HG03354 (cell line): Measurements from ENCODE around the gene FGD3.

ENCODE experiments used
- ATAC-seq: cut with Tn5 transposase; IDR thresholded peaks from one replicate; pipeline ENCODE4 v1.9.1; 2021; ENCODE audit warnings: mild to moderate bottlenecking; ENCODE audit not compliant: unreplicated experiment, poor library complexity, severe bottlenecking

Gene FGD3

DNA sequence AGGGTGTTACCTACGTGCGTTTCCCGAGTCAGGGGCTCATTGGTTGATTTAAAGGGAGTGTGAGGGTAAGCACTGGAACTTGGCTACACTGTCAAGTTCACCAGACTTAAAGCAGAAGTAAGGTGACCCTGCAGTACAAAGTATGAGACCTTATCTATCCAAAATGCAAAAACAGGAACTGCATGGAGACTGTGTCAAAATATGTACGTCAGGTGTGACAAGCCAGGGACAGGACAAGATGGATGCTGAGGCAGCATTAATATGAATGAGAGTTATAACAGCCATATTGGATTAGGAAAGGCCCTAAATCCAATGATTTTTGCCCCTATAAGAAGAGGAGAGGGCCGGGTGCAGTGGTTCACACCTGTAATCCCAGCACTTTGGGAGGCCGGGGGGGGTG is 95.8 kb downstream of the FGD3 start:
- no peak for ATAC-seq

DNA sequence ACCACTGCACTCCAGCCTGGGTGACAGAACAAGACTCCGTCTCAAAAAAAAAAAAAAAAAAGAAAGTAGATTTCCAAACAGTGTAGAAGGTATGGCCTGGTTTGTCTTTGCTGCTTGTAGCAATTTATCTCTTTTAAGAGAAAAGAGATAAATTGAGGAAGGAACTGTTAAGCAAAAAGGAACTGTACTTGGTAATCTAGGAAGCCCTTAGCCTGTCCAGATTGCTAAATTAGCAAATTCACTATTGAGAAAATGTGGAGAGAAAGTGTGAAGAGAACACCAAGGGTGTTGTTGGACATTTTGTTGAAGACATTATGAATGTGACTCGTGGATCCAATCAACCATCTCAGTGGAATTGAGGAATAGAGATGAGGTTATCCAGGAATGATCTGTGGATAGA is 98.2 kb downstream of the FGD3 start:
- no peak for ATAC-seq

DNA sequence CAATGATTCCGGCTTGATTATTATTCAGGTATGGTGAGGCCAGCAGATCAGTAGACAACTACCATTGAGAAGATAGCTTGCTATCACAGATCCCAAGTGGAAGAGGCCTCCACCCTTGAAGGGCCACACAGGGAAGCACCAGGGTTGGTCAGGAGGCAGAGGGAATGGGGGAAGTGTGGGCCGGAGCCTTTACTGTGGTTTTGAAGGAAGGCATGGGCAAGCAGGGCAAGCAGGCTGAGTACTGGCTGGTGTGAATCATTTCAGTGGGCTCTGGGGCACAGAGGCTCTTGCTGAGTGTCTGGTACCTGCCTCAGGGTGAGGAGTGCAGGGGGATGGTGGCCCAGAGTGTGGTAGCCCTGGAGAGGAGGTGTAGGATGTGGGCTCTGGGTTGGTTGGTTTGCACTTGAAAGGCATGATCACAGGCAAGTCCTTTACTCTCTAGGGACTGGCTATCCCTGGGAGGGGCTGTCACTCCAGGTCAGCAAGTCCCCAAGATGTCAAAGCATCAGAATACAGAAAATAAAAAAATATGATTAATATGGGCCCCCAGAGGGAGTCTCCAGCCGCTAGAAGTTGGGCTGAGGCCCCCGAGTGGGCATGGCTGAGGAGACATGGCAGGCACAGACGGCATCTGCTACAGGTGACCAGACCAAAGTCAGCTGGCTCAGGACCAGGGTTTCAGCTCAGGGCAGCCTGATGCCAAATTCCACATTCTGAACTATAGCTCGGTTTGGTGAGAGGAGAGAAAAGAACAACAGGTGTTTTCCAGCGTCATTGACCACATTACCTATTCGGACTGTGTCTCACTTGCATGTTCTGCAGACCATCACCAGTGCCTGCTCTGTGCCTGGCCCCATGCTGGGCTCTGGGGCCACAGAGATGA is 101.5 kb downstream of the FGD3 start:
- no peak for ATAC-seq

DNA sequence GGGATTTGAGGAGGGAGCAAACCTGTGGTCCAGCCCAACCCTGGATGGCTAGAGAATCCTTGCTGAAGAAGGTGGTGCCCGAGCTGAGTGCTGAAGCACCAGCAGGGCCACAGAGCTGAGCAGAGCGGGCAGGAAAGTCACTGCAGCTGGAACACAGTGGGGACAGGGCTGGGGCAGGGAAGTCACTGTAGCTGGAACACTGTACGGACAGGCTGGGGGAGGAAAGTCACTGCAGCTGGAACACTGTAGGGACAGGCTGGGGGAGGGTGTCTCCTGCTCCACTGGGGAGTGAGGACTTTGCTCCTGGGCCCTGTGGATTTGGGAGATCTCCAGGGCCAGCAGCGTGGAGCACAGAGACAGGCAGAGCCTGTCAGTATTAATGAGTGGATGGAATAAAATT is 102.2 kb downstream of the FGD3 start:
- ATAC-seq, result no peak

DNA sequence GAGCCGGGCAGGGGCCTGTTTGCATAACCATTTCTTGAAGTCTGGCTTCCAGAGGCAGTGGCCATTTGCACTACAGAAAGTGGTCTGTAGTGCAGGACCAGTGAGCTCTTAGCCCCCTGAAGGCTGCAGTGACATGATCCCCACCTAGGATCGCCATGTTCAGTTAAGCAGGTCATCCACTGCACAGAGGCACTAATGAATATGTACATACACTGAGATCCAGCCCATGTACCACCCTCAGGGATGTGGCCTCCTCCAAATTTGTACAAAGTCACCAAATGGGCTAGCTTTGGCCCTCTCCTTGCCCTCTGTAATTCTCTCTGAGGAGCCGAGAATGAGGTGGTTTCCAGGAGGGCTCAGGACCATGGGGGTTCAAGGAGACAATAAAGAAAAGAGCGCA is 102.9 kb downstream of the FGD3 start:
- ATAC-seq, result no peak

DNA sequence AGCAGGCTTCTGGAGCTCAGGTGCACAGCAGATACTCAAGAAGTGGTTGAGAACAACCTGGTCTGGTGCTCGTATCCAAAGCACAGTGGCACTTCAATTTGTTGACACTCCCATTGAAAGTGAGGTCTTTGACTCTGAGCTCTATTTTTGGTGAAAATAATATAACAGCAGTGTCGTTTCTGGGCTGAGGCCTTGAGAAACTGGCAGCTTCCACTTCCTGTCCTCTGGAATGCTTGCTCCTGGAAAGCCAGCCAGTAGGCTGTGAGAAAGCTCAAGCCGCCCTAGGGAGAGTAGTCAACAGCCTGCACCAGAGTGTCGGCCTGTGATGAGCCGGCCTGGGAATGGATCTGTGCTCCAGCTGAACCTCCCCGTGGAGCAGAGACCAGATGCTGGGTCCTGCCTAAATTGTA is 104.4 kb downstream of the FGD3 start:
- ATAC-seq, result no peak

DNA sequence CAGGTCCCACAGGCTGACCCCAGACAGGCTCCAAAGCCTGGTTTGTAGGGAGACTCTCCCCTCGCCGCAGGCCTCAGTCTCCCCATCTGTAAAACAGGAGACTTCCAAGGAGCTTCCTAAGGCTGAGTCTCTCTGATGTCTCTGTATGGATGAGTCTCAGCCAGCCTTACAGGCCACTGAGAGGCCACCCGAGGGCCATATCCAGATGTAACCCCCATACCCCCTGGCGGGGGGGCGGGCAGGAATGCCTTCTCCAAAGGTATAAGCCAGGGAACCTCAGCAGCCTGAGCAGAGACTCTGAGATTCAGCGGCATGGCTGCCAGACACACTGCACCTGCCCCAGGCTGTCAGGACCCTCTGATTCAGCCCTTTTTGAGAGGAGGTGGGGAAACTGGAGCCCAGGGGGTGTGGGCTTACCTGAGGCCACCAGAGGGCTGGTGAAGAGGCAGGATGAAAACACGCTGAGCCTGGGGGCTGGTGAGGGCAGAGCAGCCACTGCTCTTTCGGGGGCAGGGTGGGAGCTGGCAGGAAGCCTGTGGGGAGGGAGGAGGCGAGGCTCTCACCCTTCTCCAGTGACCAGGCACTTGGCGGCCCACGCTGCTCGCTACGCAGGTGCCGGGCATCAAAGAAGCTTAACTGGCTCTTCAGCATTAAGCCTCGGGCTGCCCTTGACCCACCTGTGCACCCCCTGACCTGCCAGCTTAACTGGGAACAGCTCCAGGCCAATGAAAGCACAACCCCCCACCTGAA is 105.6 kb downstream of the FGD3 start:
- no peak for ATAC-seq

DNA sequence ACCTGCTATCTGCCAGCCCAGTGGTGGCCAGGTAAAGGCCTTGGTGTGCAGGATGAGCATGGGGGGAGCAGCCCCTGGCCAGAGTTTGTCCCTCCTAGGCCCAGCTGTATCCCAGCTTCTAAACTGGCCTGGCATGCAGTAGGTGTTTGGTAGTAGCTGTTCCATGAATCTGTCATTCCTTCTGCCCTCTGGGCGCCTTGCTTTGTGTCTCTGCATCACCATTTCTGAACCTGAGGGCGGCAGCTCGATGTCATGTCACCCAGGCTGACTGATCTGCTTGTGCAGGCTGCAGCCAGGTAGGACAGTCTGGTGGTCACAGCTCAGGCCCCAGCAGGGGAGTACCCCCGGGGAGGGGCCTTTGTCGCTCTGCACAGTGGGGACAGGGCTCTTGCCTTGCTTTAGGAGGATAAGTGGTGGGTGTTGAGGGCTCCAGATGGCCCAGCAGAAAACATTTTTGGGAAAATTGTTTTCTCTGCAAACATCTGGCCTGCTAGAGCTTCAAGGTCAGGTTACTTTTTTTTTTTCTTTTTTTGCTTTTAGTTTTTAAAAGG is 106.5 kb downstream of the FGD3 start:
- ATAC-seq, result no peak

DNA sequence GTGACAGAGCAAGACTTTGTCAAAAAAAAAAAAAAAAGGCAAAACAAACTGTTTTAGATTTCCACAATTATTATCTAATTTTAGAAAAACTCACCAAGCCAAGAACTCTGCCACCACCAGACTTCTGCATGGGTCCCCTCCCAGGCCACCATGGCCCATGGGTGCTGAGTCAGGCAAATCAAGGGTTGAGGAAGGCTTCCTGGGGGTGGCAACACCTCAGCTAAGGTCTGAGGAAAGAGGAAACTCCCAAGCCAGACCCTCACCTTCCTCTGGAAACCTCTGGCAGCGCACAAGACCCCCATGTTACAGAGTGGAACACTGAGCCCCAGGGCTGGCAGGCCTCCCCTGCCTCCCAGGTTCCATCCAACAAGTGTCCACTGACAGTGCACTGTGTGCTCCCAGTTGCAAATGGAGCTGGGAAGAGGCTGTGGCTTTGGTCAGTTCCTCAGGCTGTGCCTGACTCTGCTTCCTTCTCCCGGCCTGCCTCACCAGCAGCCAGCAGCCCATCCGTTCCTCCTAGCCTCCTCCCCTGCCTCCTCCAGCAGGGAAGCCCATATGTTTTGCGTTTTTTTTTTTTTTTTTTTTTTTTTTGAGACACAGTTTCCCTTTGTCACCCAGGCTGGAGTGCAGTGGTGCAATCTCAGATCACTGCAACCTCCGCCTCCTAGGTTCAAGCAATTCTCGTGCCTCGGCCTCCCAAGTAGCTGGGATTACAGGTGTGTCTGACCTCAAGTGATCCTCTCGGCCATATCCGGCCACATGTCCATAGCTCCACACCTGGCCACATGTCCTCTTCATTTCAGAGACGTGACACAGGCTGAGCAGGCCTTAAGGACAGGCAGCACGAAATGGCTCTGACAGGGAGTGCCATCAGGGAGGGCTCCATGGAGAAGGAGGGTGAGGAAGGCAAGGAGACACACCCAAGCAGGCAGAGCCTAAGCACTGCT is 107.7 kb downstream of the FGD3 start:
- no peak for ATAC-seq

DNA sequence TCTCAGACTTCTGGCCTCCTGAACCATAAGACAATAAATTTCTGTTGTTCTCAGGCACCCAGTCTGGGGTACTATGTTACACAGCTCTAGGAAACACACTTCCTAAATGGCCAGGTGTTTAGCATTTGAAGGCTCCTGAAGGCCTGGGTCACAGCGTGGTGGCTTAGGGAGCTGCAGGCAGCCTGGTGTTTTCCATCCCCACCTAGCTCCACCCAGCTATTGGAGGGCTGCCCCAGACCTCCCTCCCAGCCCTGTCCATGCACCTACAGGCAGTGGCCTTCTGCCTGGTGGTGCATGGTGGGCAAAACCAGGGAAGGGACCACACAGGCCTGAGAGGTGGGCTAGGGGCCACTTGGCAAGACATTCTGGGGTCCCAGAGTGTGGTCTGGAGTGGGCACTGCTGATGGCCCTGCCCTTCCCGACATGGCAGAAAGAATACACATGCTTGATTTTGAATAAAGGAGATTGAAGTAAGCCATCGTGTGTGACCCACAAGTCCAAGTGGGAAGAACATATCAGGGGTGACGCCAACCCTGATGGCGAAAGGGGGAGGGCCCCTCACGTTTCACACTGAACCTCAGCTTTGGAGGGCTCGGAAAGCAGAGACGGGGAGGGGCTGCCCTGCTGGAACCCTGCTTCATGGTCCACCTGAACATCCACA is 109.8 kb downstream of the FGD3 start:
- no peak for ATAC-seq

DNA sequence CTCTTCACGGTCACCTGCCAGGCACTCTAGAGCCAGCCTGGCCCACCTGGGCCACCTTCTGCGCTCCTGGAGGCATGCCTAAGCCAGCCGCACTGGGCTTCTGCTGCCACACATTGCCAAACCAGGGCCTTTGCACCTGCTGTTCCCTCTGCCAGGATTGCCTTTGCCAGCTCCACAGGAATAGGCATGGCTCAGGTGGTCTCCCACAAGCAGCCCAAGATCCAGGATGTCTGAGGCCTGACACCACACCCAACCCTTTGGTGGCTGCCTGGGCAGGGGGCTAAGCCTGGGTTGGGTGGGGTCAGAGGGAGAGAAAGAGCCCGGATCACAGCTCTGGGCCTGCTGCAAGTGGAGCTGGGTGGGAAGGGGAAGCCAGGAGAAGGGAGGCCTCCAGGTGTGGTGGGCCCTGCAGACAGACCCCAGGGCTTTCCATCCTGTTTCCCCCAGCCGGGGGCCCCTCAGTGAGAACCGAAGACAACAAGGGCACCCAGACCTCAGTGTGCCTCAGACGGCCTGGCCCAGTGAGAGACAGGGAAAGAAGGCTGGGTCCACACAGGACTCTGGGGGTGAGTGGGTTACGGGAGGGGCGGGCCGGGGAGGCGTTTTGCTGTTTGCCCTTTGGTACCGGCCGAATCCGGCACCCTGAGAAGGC is 110.5 kb downstream of the FGD3 start:
- peak; percentile 13 for ATAC-seq

DNA sequence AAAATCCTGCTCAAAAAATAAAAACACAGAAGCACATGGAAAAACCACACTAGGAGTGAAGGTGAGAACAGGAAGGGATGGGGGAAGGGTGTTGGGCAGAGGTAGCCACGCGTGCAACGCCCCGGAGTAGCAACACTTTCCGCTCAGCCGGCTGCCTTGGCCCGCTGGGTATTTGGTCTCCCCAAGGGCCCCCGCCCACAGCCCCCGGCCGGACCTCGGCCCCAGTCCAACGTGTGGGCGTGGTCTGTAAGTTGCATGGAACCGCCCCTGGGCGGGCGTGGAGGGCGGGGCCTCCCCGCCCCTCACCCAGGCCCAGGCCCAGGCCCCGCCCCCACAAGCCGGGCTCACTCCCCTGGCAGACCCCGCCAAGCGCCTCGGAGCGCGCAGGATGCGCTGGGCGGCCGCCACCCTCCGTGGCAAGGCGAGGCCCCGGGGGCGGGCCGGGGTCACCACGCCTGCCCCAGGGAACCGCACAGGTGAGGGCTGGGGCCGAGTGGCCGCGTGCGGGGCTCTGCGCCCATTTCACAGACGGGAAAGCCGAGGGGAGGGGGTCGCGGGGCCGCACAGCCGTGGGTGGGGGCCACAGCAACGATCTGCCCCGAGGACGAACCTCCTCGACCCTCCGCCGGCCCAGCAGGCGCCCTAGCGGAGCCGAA is 111.2 kb downstream of the FGD3 start, which contains the start of gene SUSD3:
TSS of gene SUSD3 (plus strand) at position 347 of the 656 bp plus-strand sequence. CDS start at position 389, 42 bp downstream.
- peak; percentile 53 for ATAC-seq

DNA sequence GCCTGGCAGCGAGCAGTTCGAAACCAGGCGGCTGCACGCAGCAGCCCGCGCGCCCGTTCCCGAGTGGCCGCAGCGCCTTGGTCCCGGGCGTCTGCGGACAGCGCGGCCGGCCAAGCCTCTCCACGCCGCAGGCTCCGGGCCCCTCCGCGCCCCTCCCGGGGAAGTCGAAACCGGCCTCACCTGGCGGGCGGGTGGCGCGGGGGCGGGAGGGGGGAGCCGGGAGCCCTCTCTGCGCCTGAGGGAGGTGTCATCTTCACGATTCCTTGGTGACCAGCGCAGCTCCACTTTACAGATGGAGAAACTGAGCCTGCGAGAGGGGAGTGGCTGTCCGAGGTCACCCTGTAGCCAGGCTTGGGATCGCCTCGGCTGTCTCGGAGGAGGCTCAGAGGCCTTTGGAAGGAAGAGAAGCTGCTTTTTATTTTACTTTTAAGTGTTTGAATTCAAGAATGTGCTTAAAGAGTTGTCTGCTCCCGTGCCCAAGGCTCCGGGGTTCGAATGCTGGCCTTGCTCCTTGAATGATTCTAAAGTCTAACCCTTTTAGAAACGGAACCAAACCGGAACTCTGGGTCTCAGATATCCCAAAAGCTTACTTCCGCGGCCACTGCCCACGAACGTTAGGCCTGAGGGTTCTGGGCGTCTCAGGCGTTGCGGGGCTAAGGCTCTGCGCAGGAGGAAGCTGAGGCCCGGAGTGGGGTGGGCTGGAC is 111.8 kb downstream of the FGD3 start:
- ATAC-seq, result peak; percentile 11

DNA sequence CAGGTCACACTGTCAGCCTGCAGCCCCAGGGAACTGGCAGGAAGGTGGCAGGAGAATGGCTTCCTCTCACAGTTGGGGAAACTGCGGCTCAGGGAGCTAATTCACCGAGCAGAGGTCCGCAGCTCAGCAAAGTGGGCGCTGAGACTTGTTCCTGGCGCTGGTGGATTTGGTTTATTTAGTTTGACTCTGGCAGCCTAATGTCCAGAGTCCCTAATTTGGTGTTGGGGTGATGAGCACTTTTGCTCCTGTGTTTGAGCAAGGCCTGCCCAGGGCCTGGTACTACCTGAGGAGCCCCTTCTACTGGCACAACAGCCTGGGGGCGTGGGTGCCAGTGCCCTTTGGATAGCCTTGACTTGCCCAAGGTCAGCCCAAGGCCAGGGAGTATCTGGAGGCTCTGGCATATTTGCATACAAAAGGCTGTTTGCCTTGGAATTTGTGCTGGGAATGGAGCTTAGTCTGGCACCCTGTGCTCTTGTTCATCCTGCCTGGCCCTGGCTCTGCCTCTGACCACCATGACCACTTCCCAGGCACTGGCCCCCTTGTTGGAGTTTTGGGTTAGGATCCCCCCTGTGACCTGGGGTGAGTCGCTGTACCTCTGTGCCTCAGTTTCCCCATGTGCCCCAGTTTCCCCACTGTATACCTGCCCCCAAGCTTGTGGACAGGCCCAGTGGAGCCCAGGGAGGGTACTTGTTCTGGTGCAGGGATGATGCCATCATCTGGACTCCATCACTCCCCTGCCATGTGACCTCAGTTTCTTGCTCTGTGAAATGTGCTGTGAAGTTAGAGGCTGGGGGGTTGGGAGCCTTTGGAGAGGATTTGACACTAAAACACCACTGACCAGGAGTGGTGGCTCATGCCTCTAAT is 112.6 kb downstream of the FGD3 start:
- no peak for ATAC-seq

DNA sequence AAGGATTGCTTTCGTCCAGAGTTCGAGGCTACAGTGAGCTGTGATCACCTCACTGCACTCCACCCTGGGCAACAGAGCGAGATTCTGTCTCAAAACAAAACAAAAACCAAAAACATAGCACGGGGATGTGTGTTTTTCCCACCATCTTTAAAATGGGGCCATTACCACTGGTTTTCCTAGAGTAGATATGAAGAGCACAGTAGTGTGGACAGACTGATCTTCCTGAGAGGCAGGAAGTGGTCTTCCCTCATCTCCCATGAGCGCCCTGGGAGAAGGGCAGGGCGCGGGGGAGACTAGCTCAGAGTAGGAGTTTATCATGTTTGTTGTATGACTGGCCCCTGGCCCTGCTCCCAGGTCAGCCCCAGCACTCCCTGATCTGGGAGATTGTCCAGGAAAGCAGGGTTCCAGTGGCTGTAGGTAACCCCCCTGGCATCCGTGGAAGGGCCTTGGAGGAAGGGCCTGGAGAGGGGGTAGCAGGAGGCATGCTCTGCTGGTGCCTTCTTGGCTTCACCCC is 113.5 kb downstream of the FGD3 start:
- no peak for ATAC-seq

DNA sequence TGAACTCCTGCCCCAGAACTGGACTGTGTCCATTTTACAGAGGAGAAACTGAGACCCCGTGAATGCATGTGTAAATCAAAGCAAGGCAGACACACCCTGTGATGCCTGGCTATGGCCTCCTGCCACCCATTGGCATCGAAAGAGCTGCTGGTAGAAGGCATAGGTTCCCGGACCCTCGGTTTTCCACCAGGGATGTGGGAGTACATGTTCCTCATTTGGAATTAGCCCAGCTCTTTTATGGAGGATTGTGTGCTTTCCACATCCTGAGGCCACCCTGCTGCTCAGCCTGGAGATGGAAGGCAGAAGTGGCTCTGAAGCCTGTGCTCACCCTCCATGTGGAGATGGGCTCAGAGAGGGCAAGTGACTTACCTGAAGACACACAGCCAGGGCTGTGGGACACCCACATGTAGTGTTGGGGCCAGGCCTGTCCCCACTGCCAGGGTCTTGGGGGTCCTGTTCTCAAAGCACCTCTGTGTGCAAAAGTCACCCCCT is 114.0 kb downstream of the FGD3 start:
- no peak for ATAC-seq
